ENCODE data around the gene MAPKAP1.
A peak's percentile ranks its signal among the peaks of the same experiment; 100 is the strongest.

GRCh38 chr9:125428060-125428901, 278.7 kb downstream of the MAPKAP1 start:
- TF ChIP-seq, protein P1, sequence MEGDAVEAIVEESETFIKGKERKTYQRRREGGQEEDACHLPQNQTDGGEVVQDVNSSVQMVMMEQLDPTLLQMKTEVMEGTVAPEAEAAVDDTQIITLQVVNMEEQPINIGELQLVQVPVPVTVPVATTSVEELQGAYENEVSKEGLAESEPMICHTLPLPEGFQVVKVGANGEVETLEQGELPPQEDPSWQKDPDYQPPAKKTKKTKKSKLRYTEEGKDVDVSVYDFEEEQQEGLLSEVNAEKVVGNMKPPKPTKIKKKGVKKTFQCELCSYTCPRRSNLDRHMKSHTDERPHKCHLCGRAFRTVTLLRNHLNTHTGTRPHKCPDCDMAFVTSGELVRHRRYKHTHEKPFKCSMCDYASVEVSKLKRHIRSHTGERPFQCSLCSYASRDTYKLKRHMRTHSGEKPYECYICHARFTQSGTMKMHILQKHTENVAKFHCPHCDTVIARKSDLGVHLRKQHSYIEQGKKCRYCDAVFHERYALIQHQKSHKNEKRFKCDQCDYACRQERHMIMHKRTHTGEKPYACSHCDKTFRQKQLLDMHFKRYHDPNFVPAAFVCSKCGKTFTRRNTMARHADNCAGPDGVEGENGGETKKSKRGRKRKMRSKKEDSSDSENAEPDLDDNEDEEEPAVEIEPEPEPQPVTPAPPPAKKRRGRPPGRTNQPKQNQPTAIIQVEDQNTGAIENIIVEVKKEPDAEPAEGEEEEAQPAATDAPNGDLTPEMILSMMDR (IDR thresholded peaks at IDR 0.05): peak; percentile 47
- no peak for TF ChIP-seq EZH2phosphoT487 (IDR thresholded peaks at IDR 0.05)
- no peak for TF ChIP-seq EZH2 (IDR thresholded peaks at IDR 0.05)
